ENCODE results near the gene RALGPS1.

Gene RALGPS1

GRCh38 chr9:127113191-127113972 lies 198.8 kb downstream of the RALGPS1 start:
- no peak for TF ChIP-seq CTCF (IDR thresholded peaks at IDR 0.05; ENCODE audit: low read depth, low read length)
- H3K4me3 ChIP-seq (ENCODE audit: low read depth, low read length), result no peak overlapping the region

GRCh38 chr9:127114606-127115005 lies 200.0 kb downstream of the RALGPS1 start:
- no peak for TF ChIP-seq CTCF (IDR thresholded peaks at IDR 0.05; ENCODE audit: low read depth, low read length)
- no peak overlapping the region for H3K4me3 ChIP-seq (ENCODE audit: low read depth, low read length)

GRCh38 chr9:127116088-127116726 lies 201.6 kb downstream of the RALGPS1 start:
- no peak overlapping the region for H3K4me3 ChIP-seq (ENCODE audit: low read depth, low read length)

GRCh38 chr9:127116957-127117356 lies 202.4 kb downstream of the RALGPS1 start:
- TF ChIP-seq CTCF (IDR thresholded peaks at IDR 0.05; ENCODE audit: low read depth, low read length), result no peak
- H3K4me3 ChIP-seq (ENCODE audit: low read depth, low read length), result no peak overlapping the region

More at GRCh38 chr9:127116088-127116726, 201.6 kb downstream of the RALGPS1 start:
- no peak for TF ChIP-seq CTCF (IDR thresholded peaks at IDR 0.05; ENCODE audit: low read depth, low read length)

- TF ChIP-seq CTCF (IDR thresholded peaks at IDR 0.05; ENCODE audit: low read depth, low read length), result no peak
Observed at GRCh38 chr9:127117801-127118200, 203.2 kb downstream of the RALGPS1 start.

GRCh38 chr9:127118597-127119319 lies 204.2 kb downstream of the RALGPS1 start:
- TF ChIP-seq CTCF (IDR thresholded peaks at IDR 0.05; ENCODE audit: low read depth, low read length), result no peak
- no peak overlapping the region for H3K4me3 ChIP-seq (ENCODE audit: low read depth, low read length)

More at GRCh38 chr9:127117801-127118200, 203.2 kb downstream of the RALGPS1 start:
- no peak overlapping the region for H3K4me3 ChIP-seq (ENCODE audit: low read depth, low read length)

Data from WI38 (cell line).